Fibroblast of villous mesenchyme (primary cell): ENCODE results near the gene LGALS9. TPM values are rescaled to one million over a fixed set of nuclear protein-coding genes. Genes with fewer than 3 reads are reported as not detected.
"Not testable (repeated sequence)": the region's sequence is repeated elsewhere in the genome, so short reads cannot be mapped to it uniquely, and the experiment has no call there.

Source experiments
- DNase-seq: peaks from one replicate; pipeline ENCODE4 v3.0.0-alpha.2; 2010; ENCODE audit warnings: low read depth
- H3K4me3 ChIP-seq: 2 replicates; pipeline ENCODE4 v1.5.1; 2011; ENCODE audit warnings: low read depth, mild to moderate bottlenecking, low read length
- total RNA-seq: library from RNA; depleted of rRNA; stranded (reverse); fragments of >200 nt; gene quantifications from 2 replicates; pipeline ENCODE4 v1.2.3, GENCODE V29; 2012
- TF ChIP-seq, protein P1 (sequence below): IDR thresholded peaks from 2 replicates; pipeline ENCODE4 v1.5.1; 2012; ENCODE audit warnings: low read depth, mild to moderate bottlenecking, low read length; ENCODE audit not compliant: insufficient read depth

LGALS9 gene
- total RNA-seq, 1 donor: 1.7 TPM

DNA sequence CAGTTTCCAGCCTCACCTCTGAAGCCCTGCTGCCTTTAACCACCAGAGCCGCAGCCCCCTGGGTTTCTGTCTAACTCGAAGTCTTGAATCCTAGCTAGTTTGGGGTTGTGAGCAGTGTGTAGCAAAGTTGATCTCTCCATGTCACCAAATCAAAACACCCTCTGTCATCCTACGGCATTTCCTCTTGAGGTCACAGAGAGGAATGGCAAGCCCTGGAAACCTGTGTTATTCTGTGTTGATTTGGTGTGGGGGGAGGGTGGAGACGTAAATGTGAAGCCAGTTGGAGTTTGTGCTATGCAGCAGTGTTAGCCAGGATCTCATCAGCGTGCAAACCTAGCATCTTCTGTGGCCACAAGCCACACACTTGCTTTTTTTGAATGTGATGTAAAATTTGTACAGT lies 5.1 kb upstream of the LGALS9 start:
- TF ChIP-seq, protein P1, sequence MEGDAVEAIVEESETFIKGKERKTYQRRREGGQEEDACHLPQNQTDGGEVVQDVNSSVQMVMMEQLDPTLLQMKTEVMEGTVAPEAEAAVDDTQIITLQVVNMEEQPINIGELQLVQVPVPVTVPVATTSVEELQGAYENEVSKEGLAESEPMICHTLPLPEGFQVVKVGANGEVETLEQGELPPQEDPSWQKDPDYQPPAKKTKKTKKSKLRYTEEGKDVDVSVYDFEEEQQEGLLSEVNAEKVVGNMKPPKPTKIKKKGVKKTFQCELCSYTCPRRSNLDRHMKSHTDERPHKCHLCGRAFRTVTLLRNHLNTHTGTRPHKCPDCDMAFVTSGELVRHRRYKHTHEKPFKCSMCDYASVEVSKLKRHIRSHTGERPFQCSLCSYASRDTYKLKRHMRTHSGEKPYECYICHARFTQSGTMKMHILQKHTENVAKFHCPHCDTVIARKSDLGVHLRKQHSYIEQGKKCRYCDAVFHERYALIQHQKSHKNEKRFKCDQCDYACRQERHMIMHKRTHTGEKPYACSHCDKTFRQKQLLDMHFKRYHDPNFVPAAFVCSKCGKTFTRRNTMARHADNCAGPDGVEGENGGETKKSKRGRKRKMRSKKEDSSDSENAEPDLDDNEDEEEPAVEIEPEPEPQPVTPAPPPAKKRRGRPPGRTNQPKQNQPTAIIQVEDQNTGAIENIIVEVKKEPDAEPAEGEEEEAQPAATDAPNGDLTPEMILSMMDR: no peak
- DNase-seq: no peak
- no peak overlapping the region for H3K4me3 ChIP-seq

DNA sequence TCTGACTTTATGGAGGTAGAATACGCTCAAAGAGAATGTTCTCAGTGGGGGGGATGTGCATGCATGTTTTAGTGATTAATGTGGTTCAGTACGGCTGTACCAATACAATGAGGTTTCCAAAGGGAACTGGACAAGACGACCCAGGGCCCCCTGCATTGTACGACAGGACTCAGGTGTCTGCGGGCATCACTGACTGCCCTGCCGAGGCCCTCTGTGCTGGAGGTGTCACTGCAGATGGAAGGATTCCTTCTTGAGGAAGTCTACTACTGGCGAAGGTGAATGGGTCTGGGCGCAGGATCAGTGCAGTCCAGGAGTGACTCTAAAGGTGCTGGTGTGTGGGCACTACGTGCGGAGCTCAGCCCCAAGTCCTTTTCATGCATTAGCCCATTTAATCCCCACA lies 3.5 kb upstream of the LGALS9 start:
- no peak for DNase-seq
- TF ChIP-seq, protein P1: no peak
- no peak overlapping the region for H3K4me3 ChIP-seq

DNA sequence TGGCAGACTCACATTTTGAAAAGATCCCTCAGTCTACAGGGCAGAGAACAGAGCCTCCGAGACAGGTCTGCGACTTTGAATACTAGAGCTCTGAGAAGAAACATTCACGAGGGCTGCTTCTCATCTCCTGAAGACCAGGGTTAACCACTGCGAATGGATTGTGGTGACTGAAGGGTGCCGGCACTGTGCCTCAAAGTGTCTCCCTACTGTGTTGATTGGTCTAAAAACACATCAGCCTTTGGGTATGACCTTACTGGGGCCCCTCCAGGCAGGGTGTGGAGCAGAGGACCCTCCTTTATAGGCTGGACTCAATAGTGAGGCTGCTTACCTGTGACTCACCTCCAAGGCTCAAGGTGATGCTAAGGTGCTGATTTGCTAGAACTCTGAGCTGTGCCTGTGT lies 2.6 kb upstream of the LGALS9 start:
- TF ChIP-seq, protein P1: no peak
- no peak overlapping the region for H3K4me3 ChIP-seq
- DNase-seq: no peak

DNA sequence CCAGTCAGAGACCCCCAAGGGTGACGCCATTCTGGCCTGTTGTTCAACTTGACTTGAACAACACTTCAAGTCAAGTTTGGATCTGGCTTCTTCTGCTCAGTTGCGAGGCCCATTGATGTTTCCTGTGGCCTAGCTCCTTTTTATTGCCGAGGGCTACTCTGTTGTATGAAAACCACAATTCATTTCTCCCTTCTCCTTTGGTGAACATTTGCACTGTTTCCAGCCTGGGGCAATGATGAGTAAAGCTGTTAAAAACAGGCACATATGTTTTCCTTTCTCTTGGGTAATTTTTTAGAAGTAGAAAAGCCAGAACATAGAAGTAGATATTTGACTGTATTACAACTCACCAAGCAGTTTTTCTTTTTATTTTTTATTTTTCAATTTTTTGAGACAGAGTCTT lies 1.7 kb upstream of the LGALS9 start:
- DNase-seq: peak; percentile 62
- H3K4me3 ChIP-seq: not testable (repeated sequence)

DNA sequence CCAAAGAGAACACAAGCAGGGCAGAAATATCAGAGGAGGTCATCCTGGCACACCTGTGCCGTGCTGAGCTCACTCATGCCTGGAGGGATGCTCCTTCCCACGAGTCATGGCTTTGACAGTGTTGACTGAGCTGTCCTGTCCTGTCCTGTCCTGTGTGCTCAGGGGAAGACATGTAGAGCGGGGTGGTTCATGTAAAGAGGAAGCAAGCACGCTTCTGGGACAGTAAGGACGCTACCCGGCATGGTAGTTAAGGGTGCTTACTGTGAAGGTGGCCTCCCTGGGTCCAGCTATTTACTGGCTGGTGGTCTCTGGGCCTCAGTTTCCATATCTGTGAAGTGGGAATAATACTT lies 398 bp downstream of the LGALS9 start:
- no peak overlapping the region for H3K4me3 ChIP-seq
- no peak for DNase-seq
- TF ChIP-seq, protein P1: no peak

DNA sequence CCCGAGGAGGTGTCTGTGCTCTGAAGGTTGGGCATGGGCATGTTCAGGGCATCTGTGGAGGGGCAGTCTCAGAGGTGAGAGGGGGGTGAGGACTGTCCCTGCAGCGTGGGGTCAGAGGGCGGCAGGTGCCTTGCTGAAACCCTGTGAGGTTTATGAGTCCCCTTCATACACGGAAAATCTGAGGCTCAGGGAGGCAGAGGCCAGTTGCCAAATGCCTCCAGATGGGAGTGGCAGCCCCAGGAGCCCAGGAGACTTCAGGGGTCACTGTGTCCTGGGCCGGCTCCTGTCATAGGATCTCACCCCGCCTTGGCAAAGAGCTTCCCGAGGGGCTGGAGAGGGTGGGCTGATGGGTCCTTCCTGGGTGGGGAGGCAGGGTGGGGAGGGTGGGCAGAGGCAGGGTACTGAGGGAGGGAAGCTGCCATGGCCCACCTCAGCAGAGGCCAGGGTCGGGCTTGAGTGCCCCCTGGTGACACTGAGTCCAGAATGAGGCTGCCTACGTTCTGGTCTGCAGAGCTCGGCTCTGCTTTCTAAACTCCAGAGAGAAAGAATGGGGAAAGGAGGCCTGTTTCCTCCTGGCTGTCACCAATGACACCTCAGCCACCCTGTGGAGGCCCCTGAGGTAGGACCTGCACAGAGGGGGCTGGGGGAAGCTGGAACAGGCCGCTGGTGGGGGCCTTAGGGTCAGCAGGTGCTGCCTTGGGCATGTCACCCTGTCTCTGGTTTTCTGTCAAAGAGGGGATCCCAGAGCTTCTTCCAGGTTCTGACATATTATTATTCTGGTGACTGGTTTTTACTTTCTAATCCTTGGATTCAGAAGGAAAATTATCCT lies 1.1 kb downstream of the LGALS9 start:
- DNase-seq: no peak
- H3K4me3 ChIP-seq: no peak overlapping the region
- TF ChIP-seq, protein P1: no peak

DNA sequence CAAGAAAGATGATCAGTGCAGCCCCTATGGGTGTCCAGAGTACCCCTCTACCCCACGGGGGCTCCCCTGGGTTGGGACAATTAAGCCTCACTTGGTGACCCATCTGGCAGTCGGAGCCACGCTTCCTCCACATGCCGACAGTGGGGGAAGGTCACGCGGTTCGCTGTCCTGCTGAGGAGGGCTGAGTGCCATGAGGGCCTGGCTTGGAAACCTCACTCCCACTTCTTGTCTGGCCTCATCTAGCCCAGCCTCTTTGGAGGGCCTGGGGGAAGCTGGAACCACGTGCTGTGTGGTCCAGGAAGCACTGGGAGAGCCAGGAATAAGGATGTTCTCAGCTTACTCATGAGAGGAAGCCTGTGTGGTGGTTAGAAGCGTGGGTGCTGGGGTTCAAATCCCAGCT lies 1.8 kb downstream of the LGALS9 start:
- not testable (repeated sequence) for H3K4me3 ChIP-seq
- DNase-seq: peak; percentile 63

DNA sequence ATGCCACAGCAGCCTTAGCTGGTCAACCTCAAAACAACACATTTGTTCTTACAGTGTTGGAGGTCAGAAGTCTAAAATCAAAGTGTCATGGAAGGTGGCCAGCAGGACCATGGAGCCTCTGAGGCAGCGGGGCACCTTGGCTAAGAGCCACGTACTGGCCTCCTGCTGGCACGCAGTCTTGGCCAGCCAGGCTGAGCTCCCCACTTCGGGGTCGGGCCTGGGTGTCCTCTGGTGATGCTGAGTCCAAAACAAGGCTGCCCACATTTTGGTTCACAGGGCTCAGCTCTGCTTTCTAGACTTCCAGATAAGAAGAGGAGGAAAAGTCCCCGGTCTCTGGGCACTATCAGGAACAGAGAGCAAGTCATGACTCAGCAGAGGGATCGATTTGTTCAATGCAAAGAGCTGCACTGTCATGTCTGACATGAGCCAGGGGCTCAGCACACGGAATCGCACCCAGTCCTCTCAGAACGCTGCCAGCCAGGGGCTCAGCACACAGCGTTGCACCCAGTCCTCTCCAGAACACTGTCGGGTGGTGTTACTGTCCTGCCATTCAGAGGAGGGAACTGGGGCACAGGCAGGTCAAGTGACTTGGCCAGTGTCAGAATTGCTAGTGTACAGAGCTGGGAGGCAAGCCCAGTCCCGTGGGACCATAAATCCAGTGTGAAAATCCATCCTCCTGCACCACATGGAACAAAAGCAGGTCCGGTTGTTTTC lies 2.5 kb downstream of the LGALS9 start:
- no peak overlapping the region for H3K4me3 ChIP-seq
- DNase-seq: no peak
- TF ChIP-seq, protein P1: no peak
